GOT3 (cell line): ENCODE results near the gene IQCE.

Experiments used
- DNase-seq: peaks from one replicate; lab custom pipeline; 2025; ENCODE audit warnings: mixed read lengths; lab: John Stamatoyannopoulos, UW

IQCE gene, protein sequence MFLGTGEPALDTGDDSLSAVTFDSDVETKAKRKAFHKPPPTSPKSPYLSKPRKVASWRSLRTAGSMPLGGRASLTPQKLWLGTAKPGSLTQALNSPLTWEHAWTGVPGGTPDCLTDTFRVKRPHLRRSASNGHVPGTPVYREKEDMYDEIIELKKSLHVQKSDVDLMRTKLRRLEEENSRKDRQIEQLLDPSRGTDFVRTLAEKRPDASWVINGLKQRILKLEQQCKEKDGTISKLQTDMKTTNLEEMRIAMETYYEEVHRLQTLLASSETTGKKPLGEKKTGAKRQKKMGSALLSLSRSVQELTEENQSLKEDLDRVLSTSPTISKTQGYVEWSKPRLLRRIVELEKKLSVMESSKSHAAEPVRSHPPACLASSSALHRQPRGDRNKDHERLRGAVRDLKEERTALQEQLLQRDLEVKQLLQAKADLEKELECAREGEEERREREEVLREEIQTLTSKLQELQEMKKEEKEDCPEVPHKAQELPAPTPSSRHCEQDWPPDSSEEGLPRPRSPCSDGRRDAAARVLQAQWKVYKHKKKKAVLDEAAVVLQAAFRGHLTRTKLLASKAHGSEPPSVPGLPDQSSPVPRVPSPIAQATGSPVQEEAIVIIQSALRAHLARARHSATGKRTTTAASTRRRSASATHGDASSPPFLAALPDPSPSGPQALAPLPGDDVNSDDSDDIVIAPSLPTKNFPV

DNA sequence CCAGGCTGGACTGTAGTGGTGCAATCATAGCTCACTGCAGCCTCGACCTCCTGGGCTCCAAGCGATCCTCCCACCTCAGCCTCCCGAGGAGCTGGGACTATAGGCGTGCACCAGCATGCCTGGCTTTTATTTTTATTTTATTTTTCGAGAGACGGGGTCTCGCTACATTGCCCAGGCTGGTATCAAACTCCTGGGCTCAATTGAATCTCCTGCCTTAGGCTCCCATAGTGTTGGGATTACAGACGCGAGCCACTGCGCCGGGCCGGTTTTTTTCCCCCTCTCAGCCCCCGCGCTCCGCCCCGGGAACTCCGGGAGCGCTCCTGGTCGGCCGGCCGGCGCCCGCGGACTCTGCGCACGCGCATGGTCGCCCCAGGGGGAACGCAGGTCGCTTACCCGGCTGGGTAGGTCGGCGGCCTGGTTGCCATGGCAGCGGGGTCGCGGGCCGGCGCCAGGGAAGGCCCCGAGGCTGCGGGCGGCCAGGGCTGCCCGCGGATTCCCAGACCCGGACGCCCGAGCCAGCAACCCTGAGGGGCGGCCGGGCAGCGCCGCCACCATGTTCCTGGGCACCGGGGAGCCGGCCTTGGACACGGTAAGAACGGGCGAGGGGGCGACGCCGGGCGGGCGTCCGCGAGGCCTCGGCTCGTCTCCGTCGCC, at the start of gene IQCE:
Gene IQCE, plus strand, starts transcription at position 351 of the 654 bp plus-strand sequence. Its CDS starts 203 bp downstream, at position 554.
- DNase-seq, result peak; percentile 93

DNA sequence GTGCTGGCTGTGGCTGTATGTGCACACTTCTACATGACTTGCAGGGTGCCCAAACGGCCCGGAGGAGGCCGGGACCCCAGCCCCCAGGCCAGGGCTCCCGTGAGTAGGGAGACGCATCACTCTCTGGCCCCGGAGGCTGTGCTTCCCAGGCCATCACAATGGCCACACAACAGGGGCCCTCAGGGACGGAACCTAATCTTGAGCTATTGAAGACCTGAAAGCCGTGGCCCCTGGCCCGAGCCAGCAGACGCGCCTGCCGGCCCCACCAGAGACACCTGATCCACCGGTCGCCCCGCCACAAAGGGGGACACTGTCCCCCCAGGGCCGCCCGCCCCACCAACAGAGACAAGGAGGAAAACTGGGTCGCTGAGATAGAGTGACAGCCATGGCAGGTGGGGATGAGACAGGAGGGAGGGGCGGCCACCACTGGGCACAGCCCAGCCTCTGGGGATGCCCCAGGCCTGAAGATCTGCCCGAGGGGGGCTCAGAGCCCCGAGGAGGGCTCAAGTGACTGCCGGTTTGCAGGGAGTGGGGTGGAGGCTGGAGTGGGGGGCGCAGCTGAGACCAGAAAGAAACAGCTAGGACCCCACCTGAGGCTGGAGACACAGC, 49.4 kb upstream of the IQCE start:
- DNase-seq, result no peak

DNA sequence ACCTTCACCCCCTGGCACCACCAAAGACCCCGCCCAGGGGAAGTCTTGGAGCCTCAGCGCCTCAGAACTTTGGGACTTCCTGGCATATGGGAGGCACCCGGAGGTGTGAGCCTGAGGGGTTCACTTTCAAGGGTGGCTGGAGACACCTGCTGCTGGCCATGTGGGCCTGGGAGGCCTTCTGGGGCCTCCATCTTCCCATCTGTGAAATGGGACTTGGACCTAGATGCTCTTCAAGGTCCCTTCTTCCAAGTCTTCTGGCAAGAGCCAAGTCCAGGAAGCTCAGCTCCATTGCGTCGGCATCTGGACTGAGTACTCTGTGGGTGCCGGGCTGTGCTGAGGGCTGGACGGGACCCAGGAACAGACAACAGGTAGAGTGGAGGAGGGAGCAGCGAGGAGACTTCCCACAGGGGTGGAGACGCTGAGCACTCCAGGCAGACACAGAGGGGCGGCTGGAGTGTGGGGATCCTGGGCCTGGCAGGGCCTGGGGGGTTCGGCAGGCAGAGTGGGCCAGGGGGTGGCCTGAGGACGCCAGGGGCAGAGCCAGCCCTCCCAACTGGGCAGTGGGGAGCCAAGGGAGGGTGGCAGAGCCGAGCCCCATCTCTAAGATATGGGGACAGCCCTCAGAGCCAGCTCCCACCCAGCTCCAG, 48.5 kb upstream of the IQCE start:
- DNase-seq, result no peak

DNA sequence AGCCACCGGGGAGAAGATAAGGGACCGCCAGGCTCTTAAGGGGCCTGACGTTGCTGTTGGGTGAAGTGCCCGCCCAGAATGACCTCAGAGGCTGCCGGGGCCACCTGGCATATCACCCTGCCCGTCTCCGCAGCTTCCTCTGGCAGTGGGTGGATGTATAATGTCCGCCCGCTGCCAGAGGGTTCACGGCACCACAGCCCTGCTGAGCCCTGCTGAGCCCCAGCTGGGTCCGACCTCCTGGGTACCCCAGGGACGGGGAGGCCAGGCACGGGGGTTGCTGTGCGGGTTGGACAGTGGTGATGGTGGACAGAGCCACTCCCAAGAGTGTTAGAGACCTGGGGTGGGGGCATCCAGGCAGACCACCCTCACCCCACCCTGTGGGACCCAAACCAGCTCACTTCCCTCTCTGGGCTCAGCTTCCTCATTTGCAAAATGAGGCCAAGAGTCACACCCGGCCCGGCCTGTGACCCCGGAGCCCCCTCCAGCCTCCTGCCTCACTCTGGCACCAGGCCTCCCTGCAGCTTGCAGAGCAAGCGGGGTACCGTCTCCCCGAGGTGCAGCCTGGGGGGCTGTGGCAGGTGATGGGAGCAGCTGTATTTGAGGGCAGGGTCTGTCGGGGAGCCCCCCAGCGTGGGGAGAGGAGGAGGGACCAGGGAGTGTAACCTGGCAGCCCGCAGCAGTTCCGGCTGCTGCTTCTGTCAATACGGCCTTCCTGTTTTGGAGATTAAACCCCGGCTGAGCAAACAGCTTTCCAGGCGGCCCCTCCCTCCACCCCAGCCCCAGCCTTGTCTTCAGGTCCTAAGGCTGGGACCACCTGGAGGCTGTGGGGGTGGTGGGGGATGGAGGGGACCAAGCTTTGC, 47.6 kb upstream of the IQCE start:
- no peak for DNase-seq

DNA sequence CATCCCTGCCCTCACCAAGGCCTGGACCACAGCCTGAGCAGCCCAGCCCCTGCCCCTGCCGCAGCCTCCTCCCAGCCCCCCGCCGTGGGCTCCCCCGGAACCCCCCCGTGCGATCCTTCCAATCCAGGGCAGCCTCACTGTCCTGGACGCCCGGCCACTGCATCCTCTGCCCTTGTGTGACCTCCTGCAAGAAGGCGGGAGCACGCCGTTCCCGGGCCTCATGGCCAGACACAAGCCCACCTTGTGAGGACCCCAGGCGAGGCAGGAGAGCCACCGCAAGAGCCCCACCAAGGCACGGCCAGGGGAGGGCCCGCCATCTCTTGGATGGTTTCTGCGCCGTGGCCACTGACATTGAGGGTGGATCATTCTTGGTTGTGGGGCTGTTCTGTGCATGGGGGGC, 47.0 kb upstream of the IQCE start:
- no peak for DNase-seq

DNA sequence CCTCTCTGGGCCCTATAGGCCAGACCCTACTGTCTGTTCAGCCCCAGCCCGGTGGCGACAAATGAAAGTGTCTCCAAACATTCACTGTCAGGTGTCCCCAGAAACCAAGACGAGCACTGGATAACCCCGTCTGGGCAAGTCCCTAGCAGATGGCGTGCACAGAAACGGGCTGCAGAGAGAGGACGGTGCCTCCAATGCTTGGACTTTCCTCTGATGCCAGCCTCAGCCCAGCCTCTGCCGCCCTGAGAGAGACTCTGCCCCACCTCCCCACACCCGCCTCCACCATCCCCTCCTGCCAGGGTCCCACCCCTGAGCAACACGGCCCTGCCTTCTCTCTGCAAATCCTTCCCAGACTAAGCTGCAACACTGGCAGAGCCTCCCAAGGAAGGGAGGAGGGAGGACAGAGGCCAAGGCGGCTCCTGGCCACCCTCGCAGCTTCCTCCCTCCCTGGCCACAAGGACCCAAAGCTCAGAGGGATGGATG, 46.6 kb upstream of the IQCE start:
- DNase-seq, result no peak

DNA sequence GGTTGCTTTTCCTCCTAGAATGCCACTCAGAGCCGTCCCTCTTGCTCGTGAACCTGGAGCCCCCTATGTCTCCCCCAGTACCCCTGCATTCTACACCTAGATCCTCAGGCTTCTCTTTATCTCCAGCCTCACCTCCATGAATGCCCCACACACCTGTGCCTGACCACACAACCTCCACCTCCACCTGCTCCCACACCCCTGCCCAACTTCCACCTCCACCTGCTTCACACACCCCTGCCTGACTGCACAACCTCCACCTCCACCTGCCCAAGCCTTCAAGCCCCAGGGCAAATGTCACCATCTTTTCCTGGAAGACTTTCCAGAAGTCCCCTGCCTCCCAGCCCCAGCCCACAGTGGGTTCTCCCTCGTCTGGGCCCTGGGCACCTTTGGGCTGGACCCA, 46.1 kb upstream of the IQCE start:
- DNase-seq, result no peak

DNA sequence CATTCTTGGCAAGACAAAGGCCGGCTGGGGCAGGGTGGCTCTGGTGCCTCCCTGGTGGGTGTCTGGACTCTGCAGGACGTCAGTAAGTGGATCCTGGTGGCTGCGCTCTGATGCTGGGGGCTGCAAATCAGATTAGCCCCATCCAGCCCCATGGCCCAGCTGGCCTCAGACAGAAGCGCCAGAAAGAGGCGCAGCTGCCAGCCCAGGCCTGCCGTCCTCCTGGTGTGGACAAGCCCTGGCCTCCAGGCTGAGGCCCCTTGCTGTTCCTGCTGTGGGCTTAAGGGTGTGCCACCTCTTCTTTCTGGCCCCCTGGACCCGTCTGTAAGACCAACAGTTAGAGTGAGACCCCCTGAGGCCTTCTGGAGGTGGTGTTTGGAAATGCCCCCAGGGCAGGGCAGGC, 45.1 kb upstream of the IQCE start:
- DNase-seq, result no peak

DNA sequence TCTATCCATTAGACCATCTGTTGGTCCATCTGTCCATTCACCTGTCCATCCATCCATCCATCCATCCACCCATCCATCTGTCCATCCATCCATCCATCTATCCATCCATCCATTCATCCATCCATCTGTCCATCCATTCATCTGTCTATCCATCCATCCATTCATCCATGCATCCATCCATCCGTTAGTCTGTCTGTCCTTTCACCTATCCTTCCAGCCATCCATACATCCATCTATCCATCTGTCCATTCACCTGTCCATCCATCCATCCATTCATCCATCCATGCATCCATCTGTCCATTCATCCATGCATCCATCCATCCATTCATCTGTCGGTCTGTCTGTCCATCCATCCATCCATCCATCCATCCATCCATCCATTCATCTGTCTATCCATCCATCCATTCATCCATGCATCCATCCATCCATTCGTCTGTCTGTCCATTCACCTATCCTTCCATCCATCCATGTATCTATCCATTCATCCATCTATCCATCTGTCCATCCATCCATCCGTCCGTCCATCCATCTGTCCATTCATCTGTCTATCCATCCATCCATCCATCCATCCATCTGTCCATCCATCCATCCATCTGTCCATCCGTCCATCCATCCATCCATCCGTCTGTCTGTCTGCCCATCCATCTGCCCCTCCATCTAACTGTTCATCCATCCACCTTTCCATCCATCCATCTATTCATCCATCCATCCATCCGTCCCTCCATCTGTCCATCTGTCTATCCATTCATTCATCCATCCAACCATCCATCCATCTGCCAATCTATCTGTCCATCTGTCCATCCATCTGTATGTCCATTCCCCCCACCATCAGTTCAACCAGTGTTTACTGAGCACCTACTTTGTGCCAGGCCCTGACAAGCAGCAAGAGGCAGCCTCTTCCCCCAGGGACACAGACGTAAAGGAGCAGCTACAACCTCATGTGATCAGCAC, 44.0 kb upstream of the IQCE start:
- DNase-seq, result no peak

DNA sequence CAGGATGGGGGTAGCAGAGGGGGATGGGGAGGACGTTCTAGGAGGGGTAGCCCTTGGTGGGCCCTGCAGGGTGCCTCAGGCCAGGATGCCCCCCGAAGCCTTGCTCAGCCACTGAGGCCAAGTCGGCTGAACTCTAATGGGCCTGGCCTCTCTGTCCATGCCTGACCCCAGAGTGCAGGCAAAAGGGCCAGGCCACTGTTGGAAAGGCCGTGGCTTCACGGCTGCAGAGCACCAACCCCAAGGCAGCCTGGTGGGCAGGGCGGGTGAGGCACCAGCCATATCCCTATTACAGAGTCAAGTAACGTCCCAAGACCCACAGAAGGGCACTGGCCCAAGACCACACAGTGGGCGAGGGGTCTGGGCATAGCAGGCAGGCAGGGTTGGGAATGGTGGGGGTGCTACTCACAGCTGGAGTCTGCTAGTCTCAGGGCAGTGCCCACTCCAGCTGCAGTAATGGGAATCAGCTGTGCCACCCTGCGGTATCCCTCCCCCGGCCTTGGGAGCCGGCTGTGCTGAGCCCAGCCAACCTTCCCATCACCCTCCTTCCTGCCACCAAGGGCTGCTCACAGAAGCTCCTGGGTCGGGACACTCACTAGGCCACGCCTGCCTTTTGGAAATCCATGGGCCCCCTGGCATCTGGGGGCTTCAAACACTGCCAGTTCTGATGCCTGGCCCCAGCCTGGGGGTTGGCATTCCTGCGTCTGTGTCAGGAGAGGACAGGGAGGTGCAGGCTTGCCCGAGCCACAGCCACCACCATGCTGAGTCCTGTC, 43.2 kb upstream of the IQCE start:
- no peak for DNase-seq

DNA sequence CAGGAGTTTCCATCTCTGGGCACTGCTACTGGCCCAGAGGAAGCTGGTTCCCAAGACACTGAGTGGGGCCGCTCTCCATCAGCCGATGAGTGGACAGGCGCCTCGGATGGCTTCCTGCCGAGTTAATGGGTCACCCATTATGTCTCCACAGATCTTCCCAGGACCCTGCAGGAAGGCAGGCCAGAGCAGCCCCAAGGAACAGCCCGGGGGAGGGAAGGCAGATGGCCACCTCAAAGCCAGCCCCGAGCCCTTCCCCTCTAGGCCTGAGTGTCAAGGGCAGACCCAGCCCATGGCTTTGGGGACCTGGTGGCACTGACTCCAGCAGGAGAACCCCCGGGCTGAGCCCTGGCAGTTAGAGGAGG, 42.6 kb upstream of the IQCE start:
- no peak for DNase-seq

DNA sequence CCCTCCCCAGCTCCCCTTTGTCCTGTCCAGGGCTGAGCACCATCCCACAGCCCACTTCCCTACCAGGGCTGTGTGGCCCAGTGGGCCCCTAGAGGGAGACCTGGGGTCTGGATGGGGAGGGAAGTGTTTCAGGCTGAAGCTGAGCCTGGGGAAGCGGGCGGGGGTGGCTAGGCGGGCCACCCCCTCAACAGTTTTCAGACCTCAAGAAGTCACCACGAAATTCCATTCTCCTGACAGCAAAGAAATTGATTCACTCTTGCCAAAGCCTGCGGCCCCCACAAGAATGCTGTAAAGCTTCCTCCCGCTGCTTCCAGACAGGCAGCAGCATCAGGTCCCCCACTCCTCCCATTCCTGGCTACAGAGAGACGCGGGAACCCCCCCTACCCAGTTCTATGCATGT, 41.8 kb upstream of the IQCE start:
- no peak for DNase-seq

DNA sequence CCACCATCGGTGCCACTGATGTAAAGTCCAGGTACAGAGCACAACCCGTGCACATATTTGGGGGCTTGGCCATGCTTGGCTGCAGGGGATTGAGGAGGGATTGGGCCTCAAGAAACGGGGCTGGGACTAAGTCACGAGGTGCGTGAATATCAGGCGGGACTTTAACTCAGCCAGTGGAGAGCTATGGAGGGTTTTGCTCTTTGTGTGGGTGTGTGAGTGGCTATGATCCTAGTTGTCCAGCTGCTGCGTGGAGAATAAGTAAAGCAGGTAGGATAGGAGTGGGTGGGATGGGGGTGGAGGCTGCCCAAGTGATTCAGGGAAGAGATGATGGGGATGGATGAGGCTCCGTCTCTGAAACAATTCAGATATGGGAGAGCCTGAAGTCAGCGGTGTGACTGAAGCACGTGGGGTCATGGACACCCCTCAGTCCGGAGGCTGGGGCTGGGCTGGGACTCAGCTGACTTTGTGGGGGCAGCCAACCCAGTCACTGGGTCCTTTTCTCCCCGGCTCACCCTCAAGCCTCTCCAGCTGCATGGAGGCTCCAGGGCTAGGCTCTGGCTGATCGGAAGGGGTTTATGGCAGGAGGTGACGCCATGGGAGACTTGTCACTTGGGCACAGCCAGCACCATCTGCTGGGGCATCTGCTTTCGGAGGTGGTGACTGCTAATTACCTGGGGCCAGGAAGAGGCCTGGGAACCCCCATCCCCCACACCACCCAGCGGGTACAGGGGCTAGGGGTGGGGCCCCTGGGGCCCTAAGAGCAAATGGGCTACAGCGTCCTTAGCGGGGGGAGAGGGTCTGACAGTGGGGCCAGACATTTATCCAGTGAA, 40.9 kb upstream of the IQCE start:
- DNase-seq, result no peak

DNA sequence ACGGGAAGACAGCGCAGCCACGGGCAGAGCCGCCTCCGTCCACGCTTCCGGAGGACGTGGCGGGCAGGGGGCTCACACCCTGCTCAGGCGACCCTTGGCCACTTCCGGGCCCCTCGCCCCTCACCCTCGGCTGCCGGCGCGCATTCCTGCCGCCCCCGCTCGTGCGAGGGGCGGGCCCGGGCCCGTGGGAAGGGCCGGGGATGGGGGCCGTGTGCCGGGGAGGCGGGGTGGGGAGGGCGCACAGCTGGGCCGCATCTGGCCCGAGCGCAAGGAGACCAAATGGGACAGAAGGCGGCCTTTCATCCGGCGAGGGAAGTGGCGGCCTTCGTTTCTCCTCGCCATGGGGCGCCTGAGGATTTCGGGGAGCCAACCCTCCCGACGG, 40.1 kb upstream of the IQCE start:
- DNase-seq, result no peak

DNA sequence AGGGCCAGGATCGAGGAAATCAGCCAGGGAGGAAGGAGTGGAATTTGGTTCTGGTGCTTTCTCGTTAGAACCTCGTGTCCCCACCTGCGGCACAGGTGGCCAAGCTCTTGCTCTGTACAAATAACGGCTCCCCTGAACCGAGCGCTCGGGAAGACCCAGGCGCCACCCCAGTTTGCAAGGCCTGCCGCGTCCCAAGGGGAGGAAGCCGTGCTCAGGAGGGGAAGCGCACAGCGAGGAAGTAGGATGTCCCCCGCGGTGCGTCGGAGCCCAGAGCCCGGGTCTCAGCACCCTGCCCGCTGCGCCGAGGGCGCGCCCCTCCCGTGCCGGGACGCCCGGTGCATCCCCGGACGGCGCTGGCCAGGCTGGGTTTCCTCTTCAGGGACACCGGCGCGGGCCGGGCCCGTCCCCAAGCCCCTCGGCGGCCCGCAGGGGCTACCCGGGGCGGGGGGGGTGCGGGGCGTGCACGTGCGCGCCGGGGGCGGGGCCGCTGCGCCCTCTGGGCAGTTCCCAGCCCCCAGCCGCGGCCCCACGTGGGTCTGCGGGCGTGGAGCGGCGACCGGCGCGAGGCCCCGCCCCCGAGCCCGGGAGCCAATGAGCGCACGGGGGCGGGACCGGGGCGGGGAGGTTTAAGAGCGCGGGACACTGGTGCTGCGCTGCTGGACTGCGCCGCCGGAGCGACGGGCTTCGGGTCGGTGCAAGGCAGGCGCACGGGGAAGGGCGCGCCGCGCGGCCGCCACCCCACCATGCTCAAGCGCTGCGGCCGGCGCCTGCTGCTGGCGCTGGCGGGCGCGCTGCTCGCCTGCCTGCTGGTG, 39.5 kb upstream of the IQCE start, which contains the start of gene LFNG:
Gene LFNG, plus strand, starts transcription at position 656 of the 812 bp plus-strand sequence. Its CDS starts 88 bp downstream, at position 744.
- DNase-seq, result peak; percentile 74

DNA sequence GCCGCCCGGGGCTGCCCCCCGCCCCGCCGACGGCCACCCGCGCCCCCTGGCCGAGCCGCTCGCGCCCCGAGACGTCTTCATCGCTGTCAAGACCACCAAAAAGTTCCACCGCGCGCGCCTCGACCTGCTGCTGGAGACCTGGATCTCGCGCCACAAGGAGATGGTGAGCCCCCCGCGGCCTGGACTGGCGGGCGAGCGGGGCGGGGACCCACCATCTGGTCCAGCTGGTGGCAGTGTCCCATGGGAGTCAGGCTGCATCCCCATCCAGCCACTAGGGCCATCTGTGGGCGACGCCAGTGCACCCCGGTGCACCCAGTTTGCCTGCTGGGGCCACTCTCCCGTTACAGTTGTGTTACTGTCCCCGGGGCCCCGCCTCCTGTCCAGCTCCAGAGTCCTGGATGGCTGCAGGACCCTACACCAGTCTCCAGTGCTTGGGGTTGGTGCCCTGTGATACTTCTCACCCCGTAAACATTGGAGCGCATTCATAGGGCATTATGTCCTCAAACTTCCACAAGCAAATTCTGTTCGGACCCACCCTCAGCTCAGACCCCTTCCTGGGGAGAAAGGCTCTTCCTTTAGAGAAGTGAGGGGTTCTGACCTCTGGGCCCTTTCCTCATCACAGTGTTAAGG, 38.5 kb upstream of the IQCE start:
- no peak for DNase-seq
